HG03159 (cell line): ENCODE results near the gene VSX2.
A peak's percentile ranks its signal among the peaks of the same experiment; 100 is the strongest.
"Not testable (repeated sequence)": the region's sequence is repeated elsewhere in the genome, so short reads cannot be mapped to it uniquely, and the experiment has no call there.

Experiments used
- ATAC-seq: cut with Tn5 transposase; IDR thresholded peaks from one replicate; pipeline ENCODE4 v1.9.1; 2021; ENCODE audit warnings: mild to moderate bottlenecking, moderate library complexity; ENCODE audit not compliant: unreplicated experiment

VSX2 gene

GRCh38 chr14:74257941-74258763 lies 18.9 kb downstream of the VSX2 start:
- ATAC-seq = peak; percentile 16

DNA sequence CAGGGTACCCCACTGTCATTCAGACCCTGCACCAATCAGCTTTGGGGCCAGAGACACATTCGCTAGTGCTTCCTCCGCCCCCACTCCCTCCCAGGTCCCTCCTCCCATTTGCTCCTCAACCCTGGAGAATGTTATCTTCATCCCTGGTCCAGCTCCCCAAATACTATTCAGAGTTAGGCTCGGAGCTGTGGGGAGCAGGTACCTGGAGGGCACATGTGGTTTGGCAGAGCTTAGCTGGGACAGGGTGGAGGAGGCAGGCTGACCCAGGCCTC lies 19.5 kb downstream of the VSX2 start:
- no peak for ATAC-seq

- ATAC-seq = no peak
These were observed 20.3 kb downstream of the VSX2 start for GRCh38 chr14:74259513-74259912.

GRCh38 chr14:74260525-74261233 lies 21.4 kb downstream of the VSX2 start:
- no peak for ATAC-seq

- no peak for ATAC-seq
These were observed 22.0 kb downstream of the VSX2 start for GRCh38 chr14:74261288-74261687.

GRCh38 chr14:74262076-74262475 lies 22.8 kb downstream of the VSX2 start:
- no peak for ATAC-seq

- ATAC-seq = no peak
These were observed 23.9 kb downstream of the VSX2 start for GRCh38 chr14:74263181-74263580.

GRCh38 chr14:74263921-74264320 lies 24.7 kb downstream of the VSX2 start:
- no peak for ATAC-seq

- ATAC-seq = no peak
These were observed 26.2 kb downstream of the VSX2 start for GRCh38 chr14:74265301-74265965.

- no peak for ATAC-seq
These were observed 28.3 kb downstream of the VSX2 start for GRCh38 chr14:74267588-74267987.

DNA sequence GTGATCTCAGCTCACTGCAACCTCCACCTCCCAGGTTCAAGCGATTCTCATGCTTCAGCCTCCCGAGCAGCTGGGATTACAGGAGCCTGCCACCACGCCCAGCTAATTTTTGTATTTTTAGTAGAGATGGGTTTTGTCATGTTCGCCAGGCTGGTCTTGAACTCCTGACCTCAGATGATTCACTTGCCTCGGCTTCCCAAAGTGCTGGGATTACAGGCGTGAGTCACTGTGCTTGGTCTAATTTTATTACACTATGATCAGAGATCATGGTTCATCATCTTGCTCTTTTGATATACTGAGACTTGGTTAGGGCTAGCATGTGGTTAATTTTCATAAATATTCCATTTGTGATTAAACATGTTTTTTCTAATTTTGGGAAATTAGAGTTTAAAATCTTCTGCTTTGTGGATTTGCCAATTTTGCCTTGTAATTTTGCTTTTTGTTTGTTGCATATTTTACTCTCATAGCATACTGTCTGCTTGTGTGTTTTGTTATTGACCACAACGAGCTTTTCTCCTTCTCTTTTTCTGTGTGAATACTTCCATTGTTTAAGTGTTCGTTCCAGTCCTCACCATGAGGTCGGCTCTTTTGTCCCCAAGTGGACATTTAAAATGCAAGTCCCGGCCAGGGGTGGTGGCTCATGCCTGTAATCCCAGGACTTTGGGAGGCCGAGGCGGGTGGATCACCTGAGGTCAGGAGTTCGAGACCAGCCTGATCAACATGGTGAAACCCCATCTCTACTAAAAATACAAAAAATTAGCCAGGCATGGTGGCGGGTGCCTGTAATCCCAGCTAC lies 31.3 kb downstream of the VSX2 start:
- not testable (repeated sequence) for ATAC-seq

- ATAC-seq = no peak
These were observed 32.1 kb downstream of the VSX2 start for GRCh38 chr14:74271365-74271764.

GRCh38 chr14:74275241-74275841 lies 36.1 kb downstream of the VSX2 start:
- ATAC-seq = no peak

GRCh38 chr14:74278080-74278479 lies 38.8 kb downstream of the VSX2 start:
- no peak for ATAC-seq

- ATAC-seq = no peak
These were observed 41.8 kb downstream of the VSX2 start for GRCh38 chr14:74281069-74281468.

DNA sequence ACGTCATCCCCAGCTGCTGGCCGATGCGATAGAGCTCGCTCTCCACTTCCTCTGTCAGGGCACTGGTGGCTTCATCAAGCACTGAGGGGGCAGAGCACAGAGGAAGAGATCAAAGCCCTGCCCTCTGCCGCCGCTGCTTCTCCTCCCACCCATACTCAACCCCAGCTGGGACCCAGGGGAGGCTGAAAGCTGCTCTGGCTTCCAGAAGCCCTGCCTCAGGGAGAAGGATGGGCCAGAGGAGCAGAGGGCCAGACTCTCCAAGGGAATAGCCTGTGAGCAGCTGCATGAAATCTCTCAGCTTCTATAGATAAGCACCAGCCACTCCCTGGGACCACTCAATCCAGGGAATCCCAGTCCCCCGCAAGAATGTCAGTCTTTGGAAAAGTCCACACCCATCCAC lies 47.5 kb downstream of the VSX2 start:
- ATAC-seq = no peak

- no peak for ATAC-seq
These were observed 50.6 kb downstream of the VSX2 start for GRCh38 chr14:74289801-74290200.

GRCh38 chr14:74290415-74290814 lies 51.2 kb downstream of the VSX2 start:
- ATAC-seq = no peak

- no peak for ATAC-seq
These were observed 52.8 kb downstream of the VSX2 start for GRCh38 chr14:74292061-74292460.

DNA sequence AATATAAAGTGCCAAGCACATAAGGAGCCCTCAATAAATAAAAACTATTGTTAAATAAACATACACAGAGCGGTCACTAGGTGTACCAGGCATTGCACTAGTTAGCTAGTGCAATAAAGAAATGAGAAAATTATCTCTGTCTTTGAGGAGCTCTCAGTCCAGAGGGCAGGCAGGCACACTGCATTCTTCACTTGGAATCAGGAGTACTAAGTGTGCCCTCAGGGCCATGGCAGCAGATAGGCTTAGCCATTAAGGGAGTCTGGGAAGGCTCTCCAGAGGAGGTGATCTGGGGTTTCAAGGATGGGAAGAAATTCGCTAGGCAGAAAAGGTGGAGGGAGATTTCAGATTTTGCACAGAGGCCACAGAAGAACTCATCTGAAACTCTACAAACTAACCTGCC lies 54.4 kb downstream of the VSX2 start:
- no peak for ATAC-seq

GRCh38 chr14:74296037-74296467 lies 56.8 kb downstream of the VSX2 start:
- ATAC-seq = no peak
